Measurements from ENCODE around the gene NDUFC1. TPM values are rescaled to one million over a fixed set of nuclear protein-coding genes. Genes with fewer than 3 reads are reported as not detected.
A peak's percentile ranks its signal among the peaks of the same experiment; 100 is the strongest.

Gene NDUFC1
- total RNA-seq, 1 donor from 2014 or later: 222 TPM

DNA sequence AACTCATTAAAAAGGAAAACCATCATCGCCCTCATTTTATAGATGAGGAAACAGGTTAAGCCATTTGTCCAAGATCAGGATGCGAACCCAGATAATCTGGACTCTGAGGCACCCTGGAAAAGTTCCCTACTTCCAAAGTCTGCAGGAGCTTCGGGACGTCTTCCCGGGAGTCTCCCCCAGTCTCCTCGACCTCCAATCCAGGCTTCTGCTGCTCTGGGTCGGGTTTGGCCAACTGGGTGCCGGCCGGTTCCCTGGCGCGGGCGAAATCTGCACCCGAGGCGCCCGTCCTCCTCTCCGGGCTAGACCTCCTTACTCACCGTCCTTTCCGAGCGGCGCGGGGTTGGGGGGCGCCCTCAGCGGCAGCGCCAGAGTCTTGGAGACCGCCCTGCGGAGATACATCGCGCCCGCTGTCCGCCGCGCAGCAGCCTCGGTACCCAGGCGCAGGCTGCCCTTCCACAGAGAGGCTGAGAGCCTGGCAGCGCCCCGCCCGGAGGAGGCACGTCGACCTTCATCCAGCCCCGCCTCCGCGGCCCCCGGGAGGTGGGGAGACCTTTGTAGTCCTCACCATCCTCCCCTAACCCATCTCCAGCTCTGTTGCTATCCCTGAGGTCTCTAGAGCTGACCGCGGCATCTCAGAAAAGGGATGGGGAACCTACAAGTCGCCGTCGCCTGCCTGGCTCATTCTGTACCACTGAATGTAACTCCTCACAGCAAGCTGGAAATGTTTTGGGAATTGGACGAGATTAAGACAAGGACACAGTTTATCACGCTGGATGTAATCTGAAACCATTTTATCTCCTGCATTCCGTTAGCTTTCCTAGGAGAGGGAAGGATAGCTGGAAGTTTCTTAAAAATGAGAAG, 22.3 kb downstream of the NDUFC1 start, which contains the start of gene MGARP:
Gene MGARP, minus strand, starts transcription at position 466 of the 861 bp plus-strand sequence. Its CDS starts 67 bp downstream, at position 399.
- intact Hi-C loops (cut with micrococcal nuclease): no loop called here
- TF ChIP-seq, protein P1, sequence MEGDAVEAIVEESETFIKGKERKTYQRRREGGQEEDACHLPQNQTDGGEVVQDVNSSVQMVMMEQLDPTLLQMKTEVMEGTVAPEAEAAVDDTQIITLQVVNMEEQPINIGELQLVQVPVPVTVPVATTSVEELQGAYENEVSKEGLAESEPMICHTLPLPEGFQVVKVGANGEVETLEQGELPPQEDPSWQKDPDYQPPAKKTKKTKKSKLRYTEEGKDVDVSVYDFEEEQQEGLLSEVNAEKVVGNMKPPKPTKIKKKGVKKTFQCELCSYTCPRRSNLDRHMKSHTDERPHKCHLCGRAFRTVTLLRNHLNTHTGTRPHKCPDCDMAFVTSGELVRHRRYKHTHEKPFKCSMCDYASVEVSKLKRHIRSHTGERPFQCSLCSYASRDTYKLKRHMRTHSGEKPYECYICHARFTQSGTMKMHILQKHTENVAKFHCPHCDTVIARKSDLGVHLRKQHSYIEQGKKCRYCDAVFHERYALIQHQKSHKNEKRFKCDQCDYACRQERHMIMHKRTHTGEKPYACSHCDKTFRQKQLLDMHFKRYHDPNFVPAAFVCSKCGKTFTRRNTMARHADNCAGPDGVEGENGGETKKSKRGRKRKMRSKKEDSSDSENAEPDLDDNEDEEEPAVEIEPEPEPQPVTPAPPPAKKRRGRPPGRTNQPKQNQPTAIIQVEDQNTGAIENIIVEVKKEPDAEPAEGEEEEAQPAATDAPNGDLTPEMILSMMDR (IDR thresholded peaks at IDR 0.05; ENCODE audit: borderline replicate concordance): no peak
- H3K27ac ChIP-seq (replicated peaks): no peak within 1 kb of the TSS
- no peaks in the 10 kb centered on the region for H3K9me3 ChIP-seq (replicated peaks)
- DNase-seq: peak; percentile 16
- H3K4me1 ChIP-seq: peaks cover 16% of the 10 kb centered on the region
- peaks cover 51% of the 10 kb centered on the region for H3K27me3 ChIP-seq (ENCODE audit: low read depth)
- no peaks in the 10 kb centered on the region for H3K36me3 ChIP-seq
- H3K4me3 ChIP-seq: peak within 1 kb of the TSS; percentile 68

DNA sequence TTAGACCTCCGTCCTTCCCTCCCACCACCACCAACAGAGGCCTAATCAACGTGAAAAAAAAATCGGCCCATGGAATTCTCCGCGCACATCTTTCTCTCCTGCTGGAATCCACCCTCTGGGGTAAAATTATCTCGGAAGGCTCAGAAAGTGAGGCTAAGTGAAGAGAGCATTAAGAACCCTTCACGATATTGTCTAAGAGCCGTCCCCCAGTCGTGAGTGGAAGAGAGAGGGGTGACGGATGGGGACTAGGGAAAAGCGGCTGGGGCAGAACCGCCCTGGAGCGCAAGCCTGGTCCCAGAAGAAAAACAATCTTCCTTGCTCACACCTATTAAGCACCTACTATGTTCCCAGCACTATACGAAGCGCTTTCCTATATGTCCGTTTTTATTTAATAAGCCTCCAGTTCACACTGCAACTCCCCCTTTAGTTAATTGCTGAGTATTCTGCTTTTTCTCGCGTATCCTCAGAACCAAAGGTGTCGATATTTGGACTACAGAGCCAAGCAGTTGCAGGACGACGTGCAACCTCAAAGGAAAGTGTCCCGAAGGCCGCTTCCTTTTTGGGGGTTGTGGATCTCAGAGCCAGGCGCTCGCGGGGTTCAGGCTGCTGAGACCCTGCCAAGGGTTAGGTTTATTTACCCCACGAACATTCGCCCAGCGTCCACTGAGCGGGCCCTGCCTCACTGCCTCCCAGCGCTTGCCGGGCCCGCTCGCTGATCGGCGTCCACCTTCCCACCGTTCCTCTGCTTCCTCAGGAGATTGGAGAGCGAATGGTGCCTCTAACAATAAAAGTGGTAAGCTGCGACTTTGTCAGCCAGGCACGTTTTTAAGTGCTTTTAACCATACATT, 23.1 kb downstream of the NDUFC1 start:
- H3K4me1 ChIP-seq: peaks cover 16% of the 10 kb centered on the region
- peak overlapping the region; percentile 68 for H3K4me3 ChIP-seq
- no peak for DNase-seq
- no peak overlapping the region for H3K27ac ChIP-seq (replicated peaks)
- intact Hi-C loops (cut with micrococcal nuclease): no loop called here
- H3K27me3 ChIP-seq (ENCODE audit: low read depth): peaks cover 57% of the 10 kb centered on the region
- H3K9me3 ChIP-seq (replicated peaks): no peaks in the 10 kb centered on the region
- no peaks in the 10 kb centered on the region for H3K36me3 ChIP-seq
- TF ChIP-seq, protein P1 (IDR thresholded peaks at IDR 0.05; ENCODE audit: borderline replicate concordance): no peak

- Histone ChIP-seq H3K4me1 (peaks cover 16% of the 10 kb centered on the region), H3K9me3 (replicated peaks) (no peaks in the 10 kb centered on the region), H3K27ac (replicated peaks) (no peak overlapping the region), H3K36me3 (no peaks in the 10 kb centered on the region), H3K4me3 (peak overlapping the region; percentile 68), H3K27me3 (ENCODE audit: low read depth) (peaks cover 57% of the 10 kb centered on the region)
- intact Hi-C loops (cut with micrococcal nuclease): no loop called here
- TF ChIP-seq, protein P1 (IDR thresholded peaks at IDR 0.05; ENCODE audit: borderline replicate concordance): no peak
- no peak for DNase-seq
These were observed 23.8 kb downstream of the NDUFC1 start for GRCh38 chr4:139278485-139278884.

DNA sequence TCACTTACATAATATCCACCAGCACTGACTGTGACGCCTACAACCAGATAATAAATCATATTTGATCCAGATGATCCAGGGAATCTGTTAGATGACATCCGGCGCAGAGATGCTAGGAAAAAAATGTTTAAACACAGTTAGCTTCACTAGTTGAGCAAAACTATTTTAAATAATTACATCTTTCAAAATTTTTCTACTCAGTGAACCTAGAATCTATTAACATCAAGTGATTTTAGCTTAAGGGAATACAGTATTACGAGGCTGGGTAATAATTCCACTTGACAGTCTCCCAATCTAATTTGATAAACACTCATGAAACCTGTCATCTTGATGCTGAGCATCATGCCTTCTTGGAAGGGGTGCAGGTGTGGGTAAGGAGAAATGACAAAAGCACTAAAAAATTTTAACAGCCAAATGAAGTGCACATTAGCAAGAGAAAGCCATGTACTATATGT, 27.0 kb downstream of the NDUFC1 start:
- peaks cover 15% of the 10 kb centered on the region for H3K4me1 ChIP-seq

GRCh38 chr4:139274790-139275189, 27.5 kb downstream of the NDUFC1 start:
- DNase-seq: no peak
- peaks cover 53% of the 10 kb centered on the region for H3K27me3 ChIP-seq (ENCODE audit: low read depth)
- no peaks in the 10 kb centered on the region for H3K36me3 ChIP-seq
- peaks cover 9% of the 10 kb centered on the region for H3K4me1 ChIP-seq
- TF ChIP-seq, protein P1 (IDR thresholded peaks at IDR 0.05; ENCODE audit: borderline replicate concordance): no peak
- H3K4me3 ChIP-seq: no peak overlapping the region
- H3K27ac ChIP-seq (replicated peaks): no peak overlapping the region
- H3K9me3 ChIP-seq (replicated peaks): no peaks in the 10 kb centered on the region
- intact Hi-C loops (cut with micrococcal nuclease): no loop called here

More for the DNA sequence above, 27.0 kb downstream of the NDUFC1 start:
- Histone ChIP-seq H3K36me3 (no peaks in the 10 kb centered on the region), H3K27ac (replicated peaks) (no peak overlapping the region), H3K4me3 (no peak overlapping the region), H3K9me3 (replicated peaks) (no peaks in the 10 kb centered on the region), H3K27me3 (ENCODE audit: low read depth) (peaks cover 57% of the 10 kb centered on the region)
- DNase-seq: no peak
- intact Hi-C loops (cut with micrococcal nuclease): no loop called here
- TF ChIP-seq, protein P1 (IDR thresholded peaks at IDR 0.05; ENCODE audit: borderline replicate concordance): no peak

All from left ventricle myocardium inferior (tissue), 1 donor.